Measurements from ENCODE around the gene CCDC85C. TPM values are rescaled to one million over a fixed set of nuclear protein-coding genes. Genes with fewer than 3 reads are reported as not detected.

Gene CCDC85C
- total RNA-seq, 1 experiment from 2014 or later, result 42.3 TPM

GRCh38 chr14:99624971-99625370 lies 21.0 kb upstream of the CCDC85C start:
- intact Hi-C loops (cut with micrococcal nuclease), result no loop called here
- no peak for DNase-seq (ENCODE audit: low read depth, low spot score)

GRCh38 chr14:99624024-99624423 lies 20.0 kb upstream of the CCDC85C start:
- CTCF ChIA-PET, result no interaction called here
- Histone ChIP-seq H3K4me1 (ENCODE audit: control insufficient read depth in 1 of 2, insufficient read depth in 2 of 2, low read length in 2 of 2) (peaks cover 6 to 12% of the 10 kb centered on the region in 2 experiments; a peak in 3 of 4 replicates), H3K9ac (ENCODE audit: low read length) (no peak overlapping the region), H3K9me3 (ENCODE audit: control insufficient read depth in 1 of 2, insufficient read depth in 1 of 2, low read depth in 1 of 2, low read length in 2 of 2) (no peaks in the 10 kb centered on the region), H2AFZ (ENCODE audit: low read depth, low read length, poor library complexity, severe bottlenecking) (no peak overlapping the region), H3K36me3 (ENCODE audit: control insufficient read depth in 1 of 2, insufficient read depth in 2 of 2, low read length in 2 of 2) (no peaks in the 10 kb centered on the region), H3K79me2 (ENCODE audit: insufficient read depth, low read length) (no peaks in the 10 kb centered on the region), H3K4me2 (ENCODE audit: low read length) (no peak overlapping the region), H3K4me3 (replicated peaks in 1 of 2; ENCODE audit: low read depth in 1 of 2, low read length in 2 of 2) (no peak overlapping the region), H4K20me1 (ENCODE audit: insufficient read depth) (no peaks in the 10 kb centered on the region), H3K27ac (ENCODE audit: low read depth, low read length) (no peak overlapping the region), H3K27me3 (ENCODE audit: insufficient read depth, low read length) (no peaks in the 10 kb centered on the region), H3K9me2 (ENCODE audit: insufficient read depth) (no peaks in the 10 kb centered on the region)
- POLR2A ChIA-PET, result interaction anchor here (0.6 kb wide), 1 partner anchor 30 kb away, joined by 3 read pairs; no protein-coding TSS in a partner anchor
- TF ChIP-seq EZH2 (IDR thresholded peaks at IDR 0.05), result no peak
- TF ChIP-seq REST (IDR thresholded peaks at IDR 0.05; ENCODE audit: low read depth), result no peak
- no peak for TF ChIP-seq CBX3 (IDR thresholded peaks at IDR 0.05; ENCODE audit: low read depth)
- no peak for TF ChIP-seq EZH2phosphoT487 (IDR thresholded peaks at IDR 0.05; ENCODE audit: borderline replicate concordance)
- TF ChIP-seq ATF3 (IDR thresholded peaks at IDR 0.05), result no peak
- no peak for TF ChIP-seq CTCF (IDR thresholded peaks at IDR 0.05 in 2 of 3, conservative IDR thresholded peaks at IDR 0.05 in 1 of 3; ENCODE audit: borderline replicate concordance in 1 of 3, insufficient read depth in 1 of 3, low read depth in 2 of 3, low read length in 2 of 3)
- no peak for TF ChIP-seq SIN3A (IDR thresholded peaks at IDR 0.05; ENCODE audit: low read depth)
- TF ChIP-seq SRF (IDR thresholded peaks at IDR 0.05; ENCODE audit: low read depth), result no peak
- TF ChIP-seq ELF1 (IDR thresholded peaks at IDR 0.05; ENCODE audit: borderline replicate concordance, low read depth), result no peak
- intact Hi-C loops (cut with micrococcal nuclease), result no loop called here
- RAD21 ChIA-PET (ENCODE audit: low non-redundant PET in 1 of 2, low total read pairs in 2 of 2, uncharacterized antibody in 2 of 2, unreplicated experiment in 2 of 2), result no interaction called here
- no peak for ATAC-seq
- no peak for DNase-seq (ENCODE audit: low read depth, low spot score)
- no TSS peak for BruUV-seq (replicated peaks)

More at GRCh38 chr14:99624971-99625370, 21.0 kb upstream of the CCDC85C start:
- BruUV-seq (replicated peaks), result no TSS peak
- RAD21 ChIA-PET (ENCODE audit: low non-redundant PET in 1 of 2, low total read pairs in 2 of 2, uncharacterized antibody in 2 of 2, unreplicated experiment in 2 of 2), result no interaction called here
- no peaks in the 10 kb centered on the region for H3K27me3 ChIP-seq (ENCODE audit: insufficient read depth, low read length)
- H3K4me2 ChIP-seq (ENCODE audit: low read length), result no peak overlapping the region
- peaks cover 6 to 15% of the 10 kb centered on the region in 2 experiments; a peak in 3 of 4 replicates for H3K4me1 ChIP-seq (ENCODE audit: control insufficient read depth in 1 of 2, insufficient read depth in 2 of 2, low read length in 2 of 2)
- H3K79me2 ChIP-seq (ENCODE audit: insufficient read depth, low read length), result no peaks in the 10 kb centered on the region
- no peaks in the 10 kb centered on the region for H3K36me3 ChIP-seq (ENCODE audit: control insufficient read depth in 1 of 2, insufficient read depth in 2 of 2, low read length in 2 of 2)
- no peak overlapping the region for H3K4me3 ChIP-seq (replicated peaks in 1 of 2; ENCODE audit: low read depth in 1 of 2, low read length in 2 of 2)
- no peak for ATAC-seq
- H3K27ac ChIP-seq (ENCODE audit: low read depth, low read length), result no peak overlapping the region
- H3K9ac ChIP-seq (ENCODE audit: low read length), result no peak overlapping the region
- H2AFZ ChIP-seq (ENCODE audit: low read depth, low read length, poor library complexity, severe bottlenecking), result no peak overlapping the region
- POLR2A ChIA-PET, result no interaction called here
- H3K9me2 ChIP-seq (ENCODE audit: insufficient read depth), result no peaks in the 10 kb centered on the region
- TF ChIP-seq RAD21 (IDR thresholded peaks at IDR 0.05; ENCODE audit: low read depth), result no peak
- TF ChIP-seq SRF (IDR thresholded peaks at IDR 0.05; ENCODE audit: low read depth), result no peak
- H4K20me1 ChIP-seq (ENCODE audit: insufficient read depth), result no peaks in the 10 kb centered on the region
- CTCF ChIA-PET, result no interaction called here
- H3K9me3 ChIP-seq (ENCODE audit: control insufficient read depth in 1 of 2, insufficient read depth in 1 of 2, low read depth in 1 of 2, low read length in 2 of 2), result no peaks in the 10 kb centered on the region

All from HCT116 (cell line).